Trophoblast cell (in vitro differentiated cells and primary cell): ENCODE measurements around the gene LRCH1.
A peak's percentile ranks its signal among the peaks of the same experiment; 100 is the strongest.

Experiments
- DNase-seq, 2 donors: peaks; one replicate each; pipeline ENCODE4 v3.0.0-alpha.2; 2016
- H2AFZ ChIP-seq: 2 replicates; pipeline ENCODE4 v1.6.1; 2013; ENCODE audit warnings: low read length, moderate library complexity, mild to moderate bottlenecking; ENCODE audit not compliant: insufficient read depth, poor library complexity
- H2AK5ac ChIP-seq: 2 replicates; pipeline ENCODE4 v1.6.1; 2013; ENCODE audit warnings: mild to moderate bottlenecking, low read length
- H2BK120ac ChIP-seq: 2 replicates; pipeline ENCODE4 v1.6.1; 2013; ENCODE audit warnings: low read length, mild to moderate bottlenecking, moderate library complexity; ENCODE audit not compliant: insufficient read depth, poor library complexity
- H2BK12ac ChIP-seq: 2 replicates; pipeline ENCODE4 v1.6.1; 2013; ENCODE audit warnings: mild to moderate bottlenecking, low read length, moderate library complexity
- H2BK5ac ChIP-seq: 2 replicates; pipeline ENCODE4 v1.6.1; 2013; ENCODE audit warnings: low read length, low read depth, moderate library complexity, mild to moderate bottlenecking; ENCODE audit not compliant: poor library complexity
- H3K14ac ChIP-seq: 2 replicates; pipeline ENCODE4 v1.6.1; 2013; ENCODE audit warnings: mild to moderate bottlenecking, low read length
- H3K18ac ChIP-seq: 2 replicates; pipeline ENCODE4 v1.6.1; 2013; ENCODE audit warnings: mild to moderate bottlenecking, low read length
- H3K23ac ChIP-seq: 2 replicates; pipeline ENCODE4 v1.6.1; 2013; ENCODE audit warnings: low read length
- H3K27ac ChIP-seq: 2 replicates; pipeline ENCODE4 v1.5.1; 2013; ENCODE audit warnings: low read depth, mild to moderate bottlenecking, inconsistent platforms, low read length, moderate library complexity
- H3K27me3 ChIP-seq: 2 replicates; pipeline ENCODE4 v1.6.1; 2013; ENCODE audit warnings: inconsistent platforms, mild to moderate bottlenecking, low read length, moderate library complexity; ENCODE audit not compliant: insufficient read depth
- H3K36me3 ChIP-seq, 2 experiments: 1 replicate in 1 of 2; 2 replicates in 1 of 2; pipeline ENCODE4 v1.6.1; 2013; ENCODE audit warnings: low read length in 2 of 2, mild to moderate bottlenecking in 2 of 2, moderate library complexity in 1 of 2; ENCODE audit not compliant: insufficient read depth in 2 of 2, control insufficient read depth in 1 of 2
- H3K4ac ChIP-seq: 2 replicates; pipeline ENCODE4 v1.6.1; 2013; ENCODE audit warnings: low read depth, mild to moderate bottlenecking, low read length, moderate library complexity
- H3K4me1 ChIP-seq, 2 experiments: 1 replicate in 1 of 2; 2 replicates in 1 of 2; pipeline ENCODE4 v1.6.1; 2013; ENCODE audit warnings: low read length in 2 of 2, mild to moderate bottlenecking in 2 of 2, moderate library complexity in 1 of 2; ENCODE audit not compliant: insufficient read depth in 2 of 2, control insufficient read depth in 1 of 2
- H3K4me2 ChIP-seq: 2 replicates; pipeline ENCODE4 v1.6.1; 2013; ENCODE audit warnings: inconsistent platforms, mild to moderate bottlenecking, low read length, moderate library complexity
- H3K4me3 ChIP-seq: 2 replicates; pipeline ENCODE4 v1.5.1; 2013; ENCODE audit warnings: mild to moderate bottlenecking, low read depth, low read length, inconsistent platforms
- H3K79me1 ChIP-seq: one replicate; pipeline ENCODE4 v1.6.1; 2013; ENCODE audit warnings: low read length
- H3K79me2 ChIP-seq: 2 replicates; pipeline ENCODE4 v1.6.1; 2013; ENCODE audit warnings: low read length, mild to moderate bottlenecking; ENCODE audit not compliant: control insufficient read depth, insufficient read depth, poor library complexity
- H3K9ac ChIP-seq: 2 replicates; pipeline ENCODE4 v1.6.1; 2013; ENCODE audit warnings: mild to moderate bottlenecking, low read length
- H3K9me3 ChIP-seq: 2 replicates; pipeline ENCODE4 v1.6.1; 2013; ENCODE audit warnings: low read depth, mild to moderate bottlenecking, control low read depth, inconsistent platforms, low read length; ENCODE audit not compliant: insufficient read depth
- H4K12ac ChIP-seq: 2 replicates; pipeline ENCODE4 v1.6.1; 2013; ENCODE audit warnings: low read depth, mild to moderate bottlenecking, low read length, moderate library complexity
- H4K8ac ChIP-seq: 2 replicates; pipeline ENCODE4 v1.6.1; 2013; ENCODE audit warnings: low read depth, mild to moderate bottlenecking, low read length, moderate library complexity
- H4K91ac ChIP-seq: one replicate; pipeline ENCODE4 v1.6.1; 2013; ENCODE audit warnings: low read depth, mild to moderate bottlenecking, low read length, moderate library complexity
- WGBS: extraction: QIAGEN DNeasy Blood & Tissue Kit; methylation state at CpG from one replicate; pipeline ENCODE4 v1.1.7; 2013; ENCODE audit warnings: missing lambda C conversion rate; ENCODE audit not compliant: insufficient read length, insufficient coverage; ENCODE audit errors: extremely low coverage; 5-methylcytosine and 5-hydroxymethylcytosine counted together

LRCH1 gene

DNA sequence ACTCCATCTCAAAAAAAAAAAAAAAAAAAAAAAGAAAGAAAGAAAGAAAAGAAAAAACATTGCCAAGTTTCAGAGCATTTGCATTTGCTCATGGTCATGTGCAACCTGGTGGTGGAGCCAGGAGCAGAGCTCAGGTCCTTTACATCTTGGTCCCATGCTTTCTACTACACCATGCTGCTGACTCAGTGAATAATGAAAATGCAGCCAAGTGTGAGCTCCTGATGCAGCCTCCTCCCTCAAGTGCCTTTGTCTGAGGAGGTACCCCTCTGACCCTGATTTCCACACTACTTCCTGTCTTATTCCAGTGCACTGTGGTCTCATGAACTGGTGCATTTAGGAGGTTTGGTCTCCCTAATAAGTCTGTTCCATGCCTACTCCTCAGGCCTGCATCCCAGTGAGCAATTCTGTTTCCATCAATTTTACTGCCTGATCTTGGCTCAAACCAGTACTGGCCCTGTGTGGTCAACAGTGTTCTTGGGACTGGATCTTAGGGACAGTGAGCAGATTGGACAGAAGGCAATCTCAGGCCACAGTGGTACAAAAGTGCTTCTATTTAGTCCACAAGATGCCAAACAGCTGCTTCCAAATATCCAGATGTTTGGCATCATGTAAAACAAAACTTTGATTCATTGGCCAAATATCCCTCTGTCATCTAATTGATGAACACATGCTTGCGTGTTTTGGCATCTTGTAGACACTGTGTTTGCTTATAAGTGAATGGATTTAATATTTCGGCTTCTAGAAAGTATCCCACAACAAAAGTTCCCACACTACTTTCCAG is 28.8 kb upstream of the LRCH1 start:
- no CpG with 5 or more reads among the region's 2 CpGs for WGBS
- H3K4me2 ChIP-seq = no peak overlapping the region
- H3K79me1 ChIP-seq = no peaks in the 10 kb centered on the region
- no peak overlapping the region for H3K4ac ChIP-seq
- no peak overlapping the region for H2BK5ac ChIP-seq
- no peak overlapping the region for H2BK120ac ChIP-seq
- H4K8ac ChIP-seq = no peak overlapping the region
- peak overlapping the region; percentile 5 for H3K23ac ChIP-seq
- no peak overlapping the region for H3K4me3 ChIP-seq
- no peak overlapping the region for H3K18ac ChIP-seq
- no peak overlapping the region for H3K9ac ChIP-seq
- H4K12ac ChIP-seq = no peak overlapping the region
- H3K9me3 ChIP-seq = no peaks in the 10 kb centered on the region
- H2AK5ac ChIP-seq = no peak overlapping the region
- no peak overlapping the region for H4K91ac ChIP-seq
- H2BK12ac ChIP-seq = no peak overlapping the region
- H3K36me3 ChIP-seq = no peaks in the 10 kb centered on the region
- no peak overlapping the region for H3K27ac ChIP-seq
- no peaks in the 10 kb centered on the region for H3K79me2 ChIP-seq
- H2AFZ ChIP-seq = no peak overlapping the region
- no peaks in the 10 kb centered on the region for H3K4me1 ChIP-seq
- H3K14ac ChIP-seq = no peak overlapping the region
- DNase-seq = no peak
- H3K27me3 ChIP-seq = no peaks in the 10 kb centered on the region

DNA sequence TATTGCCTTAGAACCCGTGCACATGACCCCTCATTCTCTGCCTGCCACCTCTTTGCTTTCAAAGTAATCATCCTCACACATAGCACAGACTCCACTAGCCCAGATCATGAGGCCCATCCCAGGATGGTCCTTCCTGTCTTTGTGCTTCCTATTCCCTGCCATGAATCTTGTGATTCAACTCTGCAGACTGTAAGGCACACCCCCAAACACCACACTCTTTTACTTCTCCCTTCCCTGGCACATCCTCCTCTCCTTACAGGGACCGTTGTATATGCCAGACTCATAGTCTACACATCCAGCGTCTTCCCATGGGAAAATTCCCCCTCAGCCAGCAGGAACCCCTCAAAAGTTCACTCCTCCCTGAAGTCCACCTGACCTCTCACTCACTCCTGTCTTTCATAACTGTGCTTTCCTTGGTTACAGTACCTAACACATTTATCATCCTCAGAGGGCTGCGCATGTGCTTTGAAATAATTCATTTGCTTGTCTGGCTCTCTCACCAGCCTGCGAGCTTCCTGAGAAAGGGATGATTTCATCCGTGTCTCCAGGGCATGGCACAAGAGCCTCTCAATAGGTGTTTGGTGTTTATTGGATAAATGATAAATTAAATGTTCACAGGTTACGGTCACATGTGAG is 26.8 kb upstream of the LRCH1 start:
- no peaks in the 10 kb centered on the region for H3K27me3 ChIP-seq
- no peak overlapping the region for H4K8ac ChIP-seq
- no peak overlapping the region for H2BK5ac ChIP-seq
- H3K9me3 ChIP-seq = no peaks in the 10 kb centered on the region
- H3K9ac ChIP-seq = no peak overlapping the region
- H3K14ac ChIP-seq = no peak overlapping the region
- no peak overlapping the region for H2BK12ac ChIP-seq
- no peak overlapping the region for H3K27ac ChIP-seq
- H4K91ac ChIP-seq = no peak overlapping the region
- no peaks in the 10 kb centered on the region for H3K36me3 ChIP-seq
- H4K12ac ChIP-seq = no peak overlapping the region
- no peaks in the 10 kb centered on the region for H3K79me2 ChIP-seq
- no peak overlapping the region for H3K18ac ChIP-seq
- no CpG with 5 or more reads among the region's 7 CpGs for WGBS
- no peak overlapping the region for H2AK5ac ChIP-seq
- no peak overlapping the region for H3K23ac ChIP-seq
- no peak overlapping the region for H2AFZ ChIP-seq
- no peaks in the 10 kb centered on the region for H3K79me1 ChIP-seq
- H3K4me1 ChIP-seq = no peaks in the 10 kb centered on the region
- no peak overlapping the region for H2BK120ac ChIP-seq
- no peak for DNase-seq
- H3K4me3 ChIP-seq = no peak overlapping the region
- no peak overlapping the region for H3K4me2 ChIP-seq
- H3K4ac ChIP-seq = no peak overlapping the region

DNA sequence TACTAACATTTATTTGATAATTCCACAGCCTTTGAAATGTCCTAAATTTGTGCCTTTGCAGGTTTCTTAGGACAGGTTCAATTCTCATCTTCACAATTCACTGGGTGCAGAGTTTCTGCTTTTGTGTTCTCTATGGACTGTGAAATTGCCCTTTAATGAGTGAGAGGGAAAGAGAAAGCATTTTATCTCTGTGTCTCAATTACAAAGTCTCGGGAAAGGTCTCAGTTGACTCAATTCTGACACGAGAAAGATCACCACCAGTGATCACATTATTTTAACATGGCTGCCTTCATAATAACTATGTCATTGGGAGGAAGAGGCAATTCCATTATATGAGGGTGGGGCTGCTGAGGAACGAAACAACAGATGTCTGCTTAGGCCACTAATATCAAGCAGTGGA is 26.2 kb upstream of the LRCH1 start:
- Histone ChIP-seq H4K8ac (no peak overlapping the region), H2BK120ac (no peak overlapping the region), H4K91ac (no peak overlapping the region), H3K9ac (no peak overlapping the region), H2BK5ac (no peak overlapping the region), H3K79me2 (no peaks in the 10 kb centered on the region), H2AK5ac (no peak overlapping the region), H3K4me3 (no peak overlapping the region), H2AFZ (no peak overlapping the region), H3K23ac (no peak overlapping the region), H3K27ac (no peak overlapping the region), H3K4me1 (no peaks in the 10 kb centered on the region), H3K14ac (no peak overlapping the region), H3K36me3 (no peaks in the 10 kb centered on the region), H3K4me2 (no peak overlapping the region), H2BK12ac (no peak overlapping the region), H3K18ac (no peak overlapping the region), H3K27me3 (no peaks in the 10 kb centered on the region), H3K79me1 (no peaks in the 10 kb centered on the region), H3K9me3 (no peaks in the 10 kb centered on the region), H3K4ac (no peak overlapping the region), H4K12ac (no peak overlapping the region)
- no CpG with 5 or more reads among the region's 3 CpGs for WGBS
- no peak for DNase-seq

DNA sequence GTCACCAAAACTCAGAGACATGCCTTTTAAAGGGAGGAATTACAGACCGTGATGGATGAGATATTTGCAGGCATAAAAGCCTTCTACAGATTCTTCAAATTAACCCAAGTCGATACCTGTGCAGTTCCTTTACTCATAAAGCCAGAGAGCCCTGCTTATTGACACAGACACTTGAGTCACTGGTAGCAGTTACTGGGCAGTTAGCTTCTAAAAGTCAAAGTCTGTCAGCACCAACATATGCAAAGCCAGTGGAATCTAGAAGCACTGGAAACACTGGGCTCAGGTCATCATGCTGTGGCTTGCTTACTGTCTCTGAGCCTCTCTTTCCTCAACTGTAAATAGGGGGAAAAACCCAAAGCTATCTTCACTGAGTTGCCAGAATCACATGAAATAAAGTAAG is 25.7 kb upstream of the LRCH1 start:
- Histone ChIP-seq H2BK12ac (no peak overlapping the region), H4K8ac (no peak overlapping the region), H2BK5ac (no peak overlapping the region), H3K79me1 (no peaks in the 10 kb centered on the region), H2AK5ac (no peak overlapping the region), H3K4me3 (no peak overlapping the region), H3K4me1 (no peaks in the 10 kb centered on the region), H2AFZ (no peak overlapping the region), H3K9ac (no peak overlapping the region), H4K91ac (no peak overlapping the region), H3K9me3 (no peaks in the 10 kb centered on the region), H3K79me2 (no peaks in the 10 kb centered on the region), H3K14ac (no peak overlapping the region), H3K4ac (no peak overlapping the region), H2BK120ac (no peak overlapping the region), H3K27me3 (no peaks in the 10 kb centered on the region), H3K18ac (no peak overlapping the region), H3K4me2 (no peak overlapping the region), H3K23ac (no peak overlapping the region), H3K36me3 (no peaks in the 10 kb centered on the region), H3K27ac (no peak overlapping the region), H4K12ac (no peak overlapping the region)
- no peak for DNase-seq
- no CpG with 5 or more reads among the region's 2 CpGs for WGBS
